B cell (primary cell): ENCODE measurements around the gene DPP10. TPM values are rescaled to one million over a fixed set of nuclear protein-coding genes. Genes with fewer than 3 reads are reported as not detected.

Experiments used
- ATAC-seq: fragments of 200-7000 bp; cut with Tn5 transposase; one replicate; pipeline ENCODE4 v1.10.0; 2021; ENCODE audit warnings: low read depth, mild to moderate bottlenecking, moderate number of reproducible peaks, moderate library complexity
- CTCF ChIA-PET: fragments of 350-600 bp; sonication (Branson Sonifier 250); formaldehyde crosslinking; loops from one replicate; lab custom pipeline; 2021; ENCODE audit warnings: antibody characterized with exemption, inconsistent platforms; lab: Charles Lee
- POLR2A ChIA-PET: fragments of 350-600 bp; sonication (Branson Sonifier 250); formaldehyde crosslinking; loops from one replicate; lab custom pipeline; 2021; ENCODE audit warnings: antibody characterized with exemption; lab: Charles Lee
- DNase-seq: peaks from one replicate; pipeline ENCODE4 v3.0.0; 2013
- H2AFZ ChIP-seq: 2 replicates; pipeline ENCODE4 v1.6.1; 2012; ENCODE audit warnings: mild to moderate bottlenecking, low read depth, low read length; ENCODE audit not compliant: insufficient read depth, poor library complexity, severe bottlenecking
- H3K27ac ChIP-seq, 2 donors: 1 replicate in 1 of 2; 2 replicates in 1 of 2; pipeline ENCODE4 v1.5.1; 2012 to 2013; ENCODE audit warnings: low read length in 2 of 2, mild to moderate bottlenecking in 2 of 2, moderate library complexity in 1 of 2
- H3K27me3 ChIP-seq, 4 experiments: fragments of 200-600 bp in 1 of 4; sonication (generic) in 1 of 4; replicated peaks in 1 of 4; 1 replicate in 2 of 4; 2 replicates in 2 of 4; pipeline versions ENCODE4 v1.6.1 to v1.7.0; 2013 to 2016; ENCODE audit warnings: low read length in 3 of 4, mild to moderate bottlenecking in 2 of 4, mixed read lengths in 1 of 4, moderate library complexity in 1 of 4; ENCODE audit not compliant: insufficient read depth in 4 of 4, control insufficient read depth in 3 of 4; ENCODE audit errors: control extremely low read depth in 1 of 4
- H3K36me3 ChIP-seq, 2 experiments: replicated peaks in 1 of 2; 1 replicate in 1 of 2; 2 replicates in 1 of 2; pipeline versions ENCODE4 v1.6.1 to v1.7.1; 2013; ENCODE audit warnings: low read length in 1 of 2; ENCODE audit not compliant: insufficient read depth in 2 of 2, control insufficient read depth in 1 of 2; ENCODE audit errors: control extremely low read depth in 1 of 2, extremely low read depth in 1 of 2
- H3K4me1 ChIP-seq, 2 donors: fragments of 200-600 bp in 1 of 2; sonication (generic) in 1 of 2; 1 replicate in 1 of 2; 2 replicates in 1 of 2; pipeline versions ENCODE4 v1.5.1 to v1.6.1; 2013 to 2017; ENCODE audit warnings: low read length in 2 of 2; ENCODE audit not compliant: control insufficient read depth in 2 of 2, insufficient read depth in 2 of 2
- H3K4me2 ChIP-seq: replicated peaks from 2 replicates; pipeline ENCODE3; 2012; ENCODE audit warnings: mild to moderate bottlenecking, low read depth, low read length; ENCODE audit not compliant: poor library complexity, severe bottlenecking
- H3K4me3 ChIP-seq, 5 experiments: fragments of 200-600 bp in 1 of 5; sonication (generic) in 1 of 5; 1 replicate in 3 of 5; 2 replicates in 2 of 5; pipeline versions ENCODE4 v1.5.1 to v1.7.0; 2011 to 2016; ENCODE audit warnings: low read length in 4 of 5, mild to moderate bottlenecking in 4 of 5, low read depth in 2 of 5, control low read depth in 1 of 5, moderate library complexity in 1 of 5; ENCODE audit not compliant: insufficient read depth in 1 of 5; ENCODE audit errors: control extremely low read depth in 1 of 5, extremely low read depth in 1 of 5
- H3K79me2 ChIP-seq: fragments of 200-600 bp; sonication (generic); one replicate; pipeline ENCODE4 v1.6.0; 2016; ENCODE audit warnings: low read length; ENCODE audit not compliant: control insufficient read depth, insufficient read depth
- H3K9ac ChIP-seq: fragments of 200-600 bp; sonication (generic); 2 replicates; pipeline ENCODE4 v1.6.1; 2017; ENCODE audit warnings: mild to moderate bottlenecking, low read length, moderate library complexity
- H3K9me3 ChIP-seq, 3 donors: one replicate each; pipeline versions ENCODE4 v1.6.1 to v1.7.1; 2013; ENCODE audit warnings: low read length in 2 of 3; ENCODE audit not compliant: control insufficient read depth in 2 of 3, insufficient read depth in 1 of 3; ENCODE audit errors: control extremely low read depth in 1 of 3
- H4K20me1 ChIP-seq: 2 replicates; pipeline ENCODE4 v1.6.0; 2012; ENCODE audit warnings: mild to moderate bottlenecking, low read length; ENCODE audit not compliant: insufficient read depth, control insufficient read depth, poor library complexity, severe bottlenecking
- H3K27ac Mint-ChIP-seq: one replicate; pipeline ENCODE4 v1.8.0; 2021; ENCODE audit warnings: mixed read lengths
- H3K27me3 Mint-ChIP-seq: one replicate; pipeline ENCODE4 v1.8.0; 2021; ENCODE audit warnings: mixed read lengths
- H3K4me1 Mint-ChIP-seq: one replicate; pipeline ENCODE4 v1.8.0; 2021; ENCODE audit warnings: mixed read lengths
- H3K4me3 Mint-ChIP-seq: one replicate; pipeline ENCODE4 v1.8.0; 2021; ENCODE audit warnings: mixed read lengths
- H3K9me3 Mint-ChIP-seq: one replicate; pipeline ENCODE4 v1.8.0; 2022; ENCODE audit warnings: mixed read lengths; ENCODE audit not compliant: insufficient read depth
- EZH2 ChIP-seq: IDR thresholded peaks from 2 replicates; pipeline ENCODE4 v1.6.1; 2012; ENCODE audit warnings: borderline replicate concordance, low read depth, mild to moderate bottlenecking, moderate library complexity, low read length; ENCODE audit not compliant: insufficient read depth, poor library complexity, severe bottlenecking
- WGBS: methylation state at CpG from one replicate; pipeline ENCODE4 v1.1.5; 2013; ENCODE audit warnings: missing lambda C conversion rate; ENCODE audit not compliant: insufficient coverage; 5-methylcytosine and 5-hydroxymethylcytosine counted together
- intact Hi-C: fragments of 100-400 bp; cut with micrococcal nuclease; formaldehyde crosslinking; loops from one replicate; pipeline ENCODE4 v1.10.0; 2022
- polyA plus RNA-seq: library from polyadenylated mRNA; depleted of rRNA; stranded (reverse); fragments of >200 nt; gene quantifications from 2 replicates; pipeline ENCODE4 v1.2.3, GENCODE V29; 2012
- total RNA-seq, 2 donors: library from RNA; stranded (reverse); fragments of 120-200 nt in 1 of 2; gene quantifications; 1 replicate in 1 of 2; 2 replicates in 1 of 2; pipeline versions ENCODE4 v1.2.3 to v1.2.4, GENCODE V29; 2013 to 2022
- TF ChIP-seq, protein P1 (sequence below): fragments of 200-600 bp; IDR thresholded peaks from one replicate; pipeline ENCODE4 v1.8.0; 2022; ENCODE audit warnings: antibody characterized with exemption, mild to moderate bottlenecking

The DPP10 gene
- total and polyA plus RNA-seq, 2 donors (not counting 1 experiment from before 2014, with no cell fraction given) = not detected

DNA sequence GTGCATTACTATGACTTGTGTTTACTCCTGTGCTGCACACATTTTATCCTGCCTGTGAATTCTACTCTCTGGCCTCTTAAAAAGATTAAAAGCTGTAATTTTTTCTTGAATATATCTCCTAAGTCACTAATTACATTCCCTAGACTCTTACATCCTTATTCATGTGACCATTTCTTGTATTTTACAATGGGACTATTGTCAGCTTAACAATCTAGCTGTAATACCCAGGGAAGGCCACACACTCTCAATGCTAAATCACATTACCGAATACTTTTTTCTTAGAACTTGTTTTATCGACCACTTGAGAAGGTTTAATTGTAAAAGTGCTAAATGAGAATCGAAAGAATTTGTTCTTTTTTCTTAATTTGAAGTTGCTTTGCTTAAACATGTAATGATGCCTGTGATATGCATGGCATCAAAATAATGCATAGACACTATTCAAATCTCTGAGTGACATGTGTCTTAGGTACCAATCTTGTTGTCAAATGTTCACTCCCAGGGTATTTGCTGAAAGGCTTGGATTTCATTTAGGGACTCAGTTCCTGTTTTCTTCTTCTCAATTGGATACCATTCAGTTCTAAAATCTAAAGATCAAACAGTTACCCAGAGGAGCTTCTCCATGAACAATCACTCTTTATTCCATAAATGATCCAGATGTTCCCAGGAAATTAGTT, 498.5 kb downstream of the DPP10 start:
- TF ChIP-seq, protein P1, sequence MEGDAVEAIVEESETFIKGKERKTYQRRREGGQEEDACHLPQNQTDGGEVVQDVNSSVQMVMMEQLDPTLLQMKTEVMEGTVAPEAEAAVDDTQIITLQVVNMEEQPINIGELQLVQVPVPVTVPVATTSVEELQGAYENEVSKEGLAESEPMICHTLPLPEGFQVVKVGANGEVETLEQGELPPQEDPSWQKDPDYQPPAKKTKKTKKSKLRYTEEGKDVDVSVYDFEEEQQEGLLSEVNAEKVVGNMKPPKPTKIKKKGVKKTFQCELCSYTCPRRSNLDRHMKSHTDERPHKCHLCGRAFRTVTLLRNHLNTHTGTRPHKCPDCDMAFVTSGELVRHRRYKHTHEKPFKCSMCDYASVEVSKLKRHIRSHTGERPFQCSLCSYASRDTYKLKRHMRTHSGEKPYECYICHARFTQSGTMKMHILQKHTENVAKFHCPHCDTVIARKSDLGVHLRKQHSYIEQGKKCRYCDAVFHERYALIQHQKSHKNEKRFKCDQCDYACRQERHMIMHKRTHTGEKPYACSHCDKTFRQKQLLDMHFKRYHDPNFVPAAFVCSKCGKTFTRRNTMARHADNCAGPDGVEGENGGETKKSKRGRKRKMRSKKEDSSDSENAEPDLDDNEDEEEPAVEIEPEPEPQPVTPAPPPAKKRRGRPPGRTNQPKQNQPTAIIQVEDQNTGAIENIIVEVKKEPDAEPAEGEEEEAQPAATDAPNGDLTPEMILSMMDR = no peak
- no peak for TF ChIP-seq EZH2
- no CpG with 5 or more reads among the region's 3 CpGs for WGBS
- Mint-ChIP-seq H3K27me3 (no peaks in the 10 kb centered on the region), H3K9me3 (no peaks in the 10 kb centered on the region), H3K4me1 (no peaks in the 10 kb centered on the region), H3K27ac (no peak overlapping the region), H3K4me3 (no peak overlapping the region)
- DNase-seq = no peak
- H4K20me1 ChIP-seq = no peaks in the 10 kb centered on the region
- no peak overlapping the region for H2AFZ ChIP-seq
- no peaks in the 10 kb centered on the region for H3K4me1 ChIP-seq
- no peaks in the 10 kb centered on the region for H3K79me2 ChIP-seq
- H3K27me3 ChIP-seq = no peaks in the 10 kb centered on the region
- POLR2A ChIA-PET = no interaction called here
- H3K4me3 ChIP-seq = no peak overlapping the region
- intact Hi-C loops = no loop called here
- CTCF ChIA-PET = no interaction called here
- no peak overlapping the region for H3K27ac ChIP-seq
- no peak overlapping the region for H3K4me2 ChIP-seq
- no peaks in the 10 kb centered on the region for H3K36me3 ChIP-seq
- H3K9ac ChIP-seq = no peak overlapping the region
- ATAC-seq = no peak
- H3K9me3 ChIP-seq = peaks cover 0 to 4% (median 0%) of the 10 kb centered on the region in 3 donors

DNA sequence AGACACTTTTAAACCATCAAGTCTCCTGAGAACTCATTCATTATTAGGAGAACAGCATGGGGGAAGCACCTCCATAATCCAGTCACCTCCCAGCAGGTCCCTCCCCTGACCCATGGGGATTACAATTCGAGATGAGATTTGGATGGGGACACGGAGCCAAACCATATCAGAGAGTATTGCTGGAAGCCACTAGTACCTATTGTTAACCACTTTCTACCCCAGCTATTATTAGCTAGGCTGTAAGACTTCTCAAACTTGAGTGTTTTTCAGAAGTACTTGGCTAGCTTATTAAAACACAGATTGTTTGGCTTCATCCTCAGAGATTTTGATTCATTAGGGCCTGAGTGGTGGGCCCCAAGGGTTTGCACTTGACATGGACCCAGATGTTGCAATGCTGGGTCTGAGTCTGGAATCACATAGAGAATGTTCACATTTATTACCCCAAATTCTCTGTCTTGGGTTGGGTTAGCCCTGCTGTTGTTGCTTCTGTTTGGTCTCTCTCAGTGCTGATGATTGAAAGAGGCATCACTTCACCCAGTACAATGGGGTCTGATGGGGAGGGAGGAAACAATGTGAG, 506.9 kb downstream of the DPP10 start:
- 86% methylated on average over 2 of the region's 2 CpGs for WGBS
- H3K4me3 ChIP-seq = no peak overlapping the region
- H2AFZ ChIP-seq = no peak overlapping the region
- H3K27me3 ChIP-seq = no peaks in the 10 kb centered on the region
- ATAC-seq (no peak), DNase-seq (no peak)
- CTCF ChIA-PET = no interaction called here
- POLR2A ChIA-PET = no interaction called here
- no peaks in the 10 kb centered on the region for H3K27me3 Mint-ChIP-seq
- no peaks in the 10 kb centered on the region for H3K9me3 Mint-ChIP-seq
- no peaks in the 10 kb centered on the region for H3K4me1 ChIP-seq
- no peak overlapping the region for H3K27ac Mint-ChIP-seq
- H3K27ac ChIP-seq = no peak overlapping the region
- H3K4me1 Mint-ChIP-seq = no peaks in the 10 kb centered on the region
- peaks cover 0 to 4% (median 0%) of the 10 kb centered on the region in 3 donors for H3K9me3 ChIP-seq
- no peak overlapping the region for H3K4me3 Mint-ChIP-seq
- no peaks in the 10 kb centered on the region for H3K36me3 ChIP-seq
- intact Hi-C loops = no loop called here
- no peaks in the 10 kb centered on the region for H3K79me2 ChIP-seq
- H4K20me1 ChIP-seq = no peaks in the 10 kb centered on the region
- H3K4me2 ChIP-seq = no peak overlapping the region
- TF ChIP-seq EZH2 = no peak
- TF ChIP-seq, protein P1 = no peak
- H3K9ac ChIP-seq = no peak overlapping the region
